ENCODE results near the gene SLC16A10.
"Not testable (repeated sequence)": the region's sequence is repeated elsewhere in the genome, so short reads cannot be mapped to it uniquely, and the experiment has no call there.

The SLC16A10 gene

GRCh38 chr6:111243095-111243494 lies 155.8 kb downstream of the SLC16A10 start:
- no peaks in the 10 kb centered on the region for H3K36me3 Mint-ChIP-seq (ENCODE audit: low read depth)
- no peak for DNase-seq (ENCODE audit: low spot score)
- no peaks in the 10 kb centered on the region for H3K4me1 Mint-ChIP-seq (ENCODE audit: low read depth)
- no peak overlapping the region for H3K4me3 Mint-ChIP-seq
- peaks cover 23% of the 10 kb centered on the region for H3K27me3 Mint-ChIP-seq (ENCODE audit: low read depth)
- no peak overlapping the region for H3K27ac Mint-ChIP-seq
- H3K9me3 Mint-ChIP-seq: no peaks in the 10 kb centered on the region

DNA sequence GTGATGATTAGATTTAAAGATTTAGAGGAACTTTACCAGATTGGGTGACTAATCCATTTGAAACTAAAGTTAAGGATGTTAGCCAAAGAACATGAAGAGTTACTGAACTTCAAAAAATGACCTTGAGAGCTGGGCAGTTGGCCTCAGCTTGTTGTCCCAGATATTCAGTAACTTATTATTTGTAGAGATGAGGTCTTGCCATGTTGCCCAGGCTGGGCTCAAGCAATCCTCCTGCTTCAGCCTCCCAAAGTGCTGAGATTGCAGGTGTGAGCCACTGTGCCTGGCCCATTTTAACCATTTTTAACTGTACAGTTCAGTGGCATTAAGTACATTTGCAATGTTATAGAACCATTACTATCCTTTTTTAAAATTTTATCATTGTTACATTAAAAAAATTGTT lies 161.5 kb downstream of the SLC16A10 start:
- Mint-ChIP-seq H3K27me3 (ENCODE audit: low read depth) (peaks cover 28% of the 10 kb centered on the region), H3K27ac (no peak overlapping the region), H3K36me3 (ENCODE audit: low read depth) (no peaks in the 10 kb centered on the region), H3K4me1 (ENCODE audit: low read depth) (no peaks in the 10 kb centered on the region), H3K4me3 (no peak overlapping the region), H3K9me3 (no peaks in the 10 kb centered on the region)
- DNase-seq (ENCODE audit: low spot score): no peak

DNA sequence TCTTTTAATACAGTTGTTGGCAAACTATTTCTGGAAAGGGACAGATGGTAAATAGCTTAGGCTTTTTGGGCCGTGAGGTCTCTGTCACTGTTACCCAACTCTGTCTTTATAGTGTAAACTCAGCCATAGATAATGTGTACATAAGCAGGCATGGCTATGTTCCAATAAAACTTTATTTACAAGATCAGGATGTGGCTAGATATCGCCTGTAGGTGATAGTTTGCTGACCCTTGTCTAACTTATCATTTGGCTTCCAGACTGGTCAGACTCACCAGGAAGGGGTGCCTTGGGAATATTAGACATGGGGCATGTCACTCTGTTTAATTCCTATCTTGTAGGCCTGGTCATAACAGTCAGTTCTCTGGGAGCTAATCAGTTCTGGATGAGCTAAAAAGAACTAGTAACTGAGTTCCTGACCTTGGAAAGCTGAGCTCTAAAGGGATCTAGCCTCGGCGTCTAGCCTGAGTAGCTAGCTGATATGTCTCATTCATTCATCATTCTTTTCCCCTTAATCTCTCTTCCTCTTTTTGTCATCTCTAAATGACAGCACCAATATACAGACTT lies 163.6 kb downstream of the SLC16A10 start:
- peaks cover 29% of the 10 kb centered on the region for H3K27me3 Mint-ChIP-seq (ENCODE audit: low read depth)
- H3K36me3 Mint-ChIP-seq (ENCODE audit: low read depth): no peaks in the 10 kb centered on the region
- H3K4me1 Mint-ChIP-seq (ENCODE audit: low read depth): no peaks in the 10 kb centered on the region
- no peak overlapping the region for H3K4me3 Mint-ChIP-seq
- H3K27ac Mint-ChIP-seq: no peak overlapping the region
- no peaks in the 10 kb centered on the region for H3K9me3 Mint-ChIP-seq
- no peak for DNase-seq (ENCODE audit: low spot score)

GRCh38 chr6:111252726-111253125 lies 165.4 kb downstream of the SLC16A10 start:
- H3K9me3 Mint-ChIP-seq: no peaks in the 10 kb centered on the region
- H3K4me1 Mint-ChIP-seq (ENCODE audit: low read depth): no peaks in the 10 kb centered on the region
- no peaks in the 10 kb centered on the region for H3K36me3 Mint-ChIP-seq (ENCODE audit: low read depth)
- peaks cover 28% of the 10 kb centered on the region for H3K27me3 Mint-ChIP-seq (ENCODE audit: low read depth)
- DNase-seq (ENCODE audit: low spot score): no peak
- H3K27ac Mint-ChIP-seq: no peak overlapping the region
- no peak overlapping the region for H3K4me3 Mint-ChIP-seq

GRCh38 chr6:111254004-111254778 lies 166.9 kb downstream of the SLC16A10 start:
- peaks cover 31% of the 10 kb centered on the region for H3K27me3 Mint-ChIP-seq (ENCODE audit: low read depth)
- no peaks in the 10 kb centered on the region for H3K9me3 Mint-ChIP-seq
- H3K4me3 Mint-ChIP-seq: no peak overlapping the region
- no peak overlapping the region for H3K27ac Mint-ChIP-seq
- peaks cover 7% of the 10 kb centered on the region for H3K4me1 Mint-ChIP-seq (ENCODE audit: low read depth)
- H3K36me3 Mint-ChIP-seq (ENCODE audit: low read depth): no peaks in the 10 kb centered on the region
- DNase-seq (ENCODE audit: low spot score): no peak

DNA sequence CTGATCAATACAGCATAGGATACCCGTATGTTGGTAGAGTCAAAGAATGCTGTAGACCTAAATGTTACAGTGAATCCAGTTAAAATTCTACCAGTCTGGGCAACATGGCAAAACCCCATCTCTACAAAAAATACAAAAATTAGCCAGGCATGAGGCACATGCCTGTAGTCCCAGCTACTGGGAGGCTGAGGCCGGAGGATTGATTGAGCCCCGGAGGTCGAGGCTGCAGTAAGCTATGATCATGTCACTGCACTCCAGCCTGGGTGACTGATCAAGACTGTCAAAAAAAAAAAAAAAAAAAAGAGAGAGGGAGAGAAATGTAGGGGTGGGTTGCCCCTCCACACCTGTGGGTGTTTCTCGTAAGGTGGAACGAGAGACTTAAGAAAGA lies 167.5 kb downstream of the SLC16A10 start:
- Mint-ChIP-seq H3K4me3 (no peak overlapping the region), H3K9me3 (no peaks in the 10 kb centered on the region), H3K36me3 (ENCODE audit: low read depth) (no peaks in the 10 kb centered on the region), H3K27ac (no peak overlapping the region), H3K4me1 (ENCODE audit: low read depth) (peaks cover 7% of the 10 kb centered on the region), H3K27me3 (ENCODE audit: low read depth) (peaks cover 27% of the 10 kb centered on the region)
- DNase-seq (ENCODE audit: low spot score): no peak

DNA sequence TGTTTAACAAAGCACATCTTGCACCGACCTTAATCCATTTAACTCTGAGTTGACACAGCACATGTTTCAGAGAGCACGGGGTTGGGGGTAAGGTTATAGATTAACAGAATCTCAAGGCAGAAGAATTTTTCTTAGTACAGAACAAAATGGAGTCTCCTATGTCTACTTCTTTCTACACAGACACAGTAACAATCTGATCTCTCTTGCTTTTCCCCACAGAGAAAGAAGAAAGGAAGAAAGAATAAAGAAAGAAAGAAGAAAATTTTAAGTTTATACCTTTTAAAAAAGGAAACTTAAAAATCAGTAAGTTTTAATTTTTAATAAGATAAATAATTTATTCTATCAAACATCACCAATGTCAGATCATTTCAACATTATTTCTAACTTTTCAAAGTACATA lies 168.5 kb downstream of the SLC16A10 start:
- H3K9me3 Mint-ChIP-seq; H3K27ac Mint-ChIP-seq; H3K36me3 Mint-ChIP-seq (ENCODE audit: low read depth); DNase-seq (ENCODE audit: low spot score); H3K4me3 Mint-ChIP-seq: not testable (repeated sequence)
- peaks cover 15% of the 10 kb centered on the region for H3K4me1 Mint-ChIP-seq (ENCODE audit: low read depth)
- H3K27me3 Mint-ChIP-seq (ENCODE audit: low read depth): peaks cover 22% of the 10 kb centered on the region

- H3K4me1 Mint-ChIP-seq (ENCODE audit: low read depth): peaks cover 18% of the 10 kb centered on the region
- H3K27me3 Mint-ChIP-seq (ENCODE audit: low read depth): peaks cover 22% of the 10 kb centered on the region
- H3K9me3 Mint-ChIP-seq: no peaks in the 10 kb centered on the region
- DNase-seq (ENCODE audit: low spot score): no peak
- no peak overlapping the region for H3K27ac Mint-ChIP-seq
- H3K36me3 Mint-ChIP-seq (ENCODE audit: low read depth): no peaks in the 10 kb centered on the region
- H3K4me3 Mint-ChIP-seq: no peak overlapping the region
Measured at GRCh38 chr6:111256646-111257045, 169.3 kb downstream of the SLC16A10 start.

GRCh38 chr6:111258010-111258409 lies 170.7 kb downstream of the SLC16A10 start:
- Mint-ChIP-seq H3K36me3 (ENCODE audit: low read depth) (peaks cover 4% of the 10 kb centered on the region), H3K4me3 (no peak overlapping the region), H3K27ac (no peak overlapping the region), H3K27me3 (ENCODE audit: low read depth) (peaks cover 22% of the 10 kb centered on the region), H3K4me1 (ENCODE audit: low read depth) (peaks cover 24% of the 10 kb centered on the region), H3K9me3 (no peaks in the 10 kb centered on the region)
- DNase-seq (ENCODE audit: low spot score): no peak

- Mint-ChIP-seq H3K9me3 (no peaks in the 10 kb centered on the region), H3K4me1 (ENCODE audit: low read depth) (peaks cover 24% of the 10 kb centered on the region), H3K36me3 (ENCODE audit: low read depth) (peaks cover 5% of the 10 kb centered on the region), H3K4me3 (peak overlapping the region; percentile 60), H3K27me3 (ENCODE audit: low read depth) (peaks cover 21% of the 10 kb centered on the region), H3K27ac (peak overlapping the region; percentile 88)
- DNase-seq (ENCODE audit: low spot score): no peak
Measured at GRCh38 chr6:111258615-111259088, 171.3 kb downstream of the SLC16A10 start.

DNA sequence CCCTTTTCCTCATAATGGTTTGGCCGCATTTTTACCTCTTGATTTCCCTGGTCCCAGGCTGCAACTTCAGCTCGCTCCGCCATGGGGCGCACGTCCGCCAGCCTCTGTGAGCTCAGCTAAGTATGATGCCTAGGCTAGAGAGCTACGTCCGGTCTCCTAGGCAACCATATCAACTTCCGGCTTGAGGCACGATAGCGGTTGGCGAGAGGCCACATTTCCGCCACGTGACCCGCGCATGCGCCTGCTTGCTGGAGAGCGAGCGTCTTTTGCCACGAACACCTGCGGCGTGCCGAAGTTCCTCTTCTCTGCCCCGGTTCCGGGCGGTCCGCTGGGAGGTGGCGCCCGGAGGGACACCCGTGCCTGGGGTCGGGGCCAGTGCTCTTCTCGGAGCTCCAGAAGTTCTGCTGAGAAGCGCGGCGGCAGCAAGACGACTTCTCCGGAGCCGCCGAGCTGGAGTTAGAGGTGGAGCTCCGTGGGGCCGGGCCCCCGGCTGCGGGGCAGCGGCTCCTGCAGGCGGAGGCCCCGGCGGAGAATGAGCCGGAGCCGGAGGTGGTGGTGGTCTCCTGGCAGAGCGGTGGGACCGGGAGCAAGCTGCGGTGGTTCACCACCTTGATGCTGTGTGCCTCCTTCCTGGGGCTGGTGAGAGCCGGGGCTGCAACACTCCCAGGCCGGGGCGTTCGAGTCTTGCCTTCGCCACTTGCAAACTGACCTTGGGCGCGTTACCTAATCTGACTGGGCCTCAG lies 172.0 kb downstream of the SLC16A10 start:
- no peaks in the 10 kb centered on the region for H3K9me3 Mint-ChIP-seq
- H3K36me3 Mint-ChIP-seq (ENCODE audit: low read depth): peaks cover 9% of the 10 kb centered on the region
- peaks cover 15% of the 10 kb centered on the region for H3K27me3 Mint-ChIP-seq (ENCODE audit: low read depth)
- peak overlapping the region; percentile 60 for H3K4me3 Mint-ChIP-seq
- H3K27ac Mint-ChIP-seq: peak overlapping the region; percentile 88
- peak; percentile 99 for DNase-seq (ENCODE audit: low spot score)
- H3K4me1 Mint-ChIP-seq (ENCODE audit: low read depth): peaks cover 24% of the 10 kb centered on the region

DNA sequence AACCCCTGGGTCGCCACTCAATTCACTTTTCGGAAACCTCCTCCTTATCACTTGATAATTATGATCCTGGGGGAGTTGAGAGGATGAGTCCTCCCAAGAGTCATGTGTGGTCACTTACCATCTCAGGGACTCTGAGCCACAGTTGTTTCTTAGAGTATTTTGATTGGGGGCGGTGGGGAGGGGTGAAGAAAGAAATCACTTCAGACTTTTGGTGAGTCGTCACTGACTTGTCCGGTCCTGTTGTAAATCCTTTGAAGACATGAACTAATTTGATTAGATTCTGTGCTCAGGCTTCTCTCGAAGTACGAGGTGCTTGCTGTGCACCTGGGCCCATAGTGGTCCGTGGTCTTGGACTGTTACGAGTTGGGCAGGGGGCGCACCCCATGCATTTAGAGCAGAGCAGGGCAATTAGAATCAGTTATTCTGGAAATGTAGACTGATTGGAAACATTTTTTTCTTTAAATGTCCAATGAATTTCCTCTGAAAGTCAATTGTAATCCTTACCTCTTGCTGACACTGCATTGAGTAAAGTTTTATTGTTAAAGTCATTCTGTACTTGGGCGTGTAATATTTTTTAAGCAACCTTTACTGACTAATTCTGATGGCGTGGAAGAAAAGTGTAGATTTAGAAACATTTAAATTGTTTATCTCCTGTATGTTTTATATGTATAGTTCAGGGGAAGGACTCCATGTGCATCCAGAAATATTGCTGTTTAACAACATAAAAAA lies 173.4 kb downstream of the SLC16A10 start:
- H3K9me3 Mint-ChIP-seq: no peaks in the 10 kb centered on the region
- peaks cover 24% of the 10 kb centered on the region for H3K4me1 Mint-ChIP-seq (ENCODE audit: low read depth)
- peaks cover 10% of the 10 kb centered on the region for H3K36me3 Mint-ChIP-seq (ENCODE audit: low read depth)
- H3K27me3 Mint-ChIP-seq (ENCODE audit: low read depth): peaks cover 6% of the 10 kb centered on the region
- H3K27ac Mint-ChIP-seq: peak overlapping the region; percentile 80
- no peak for DNase-seq (ENCODE audit: low spot score)
- H3K4me3 Mint-ChIP-seq: peak overlapping the region; percentile 60

GRCh38 chr6:111263837-111264236 lies 176.5 kb downstream of the SLC16A10 start:
- H3K27me3 Mint-ChIP-seq (ENCODE audit: low read depth): peaks cover 3% of the 10 kb centered on the region
- H3K27ac Mint-ChIP-seq: no peak overlapping the region
- DNase-seq (ENCODE audit: low spot score): no peak
- peaks cover 26% of the 10 kb centered on the region for H3K4me1 Mint-ChIP-seq (ENCODE audit: low read depth)
- no peak overlapping the region for H3K4me3 Mint-ChIP-seq
- no peaks in the 10 kb centered on the region for H3K9me3 Mint-ChIP-seq
- H3K36me3 Mint-ChIP-seq (ENCODE audit: low read depth): peaks cover 38% of the 10 kb centered on the region

GRCh38 chr6:111265842-111266241 lies 178.5 kb downstream of the SLC16A10 start:
- H3K27ac Mint-ChIP-seq: no peak overlapping the region
- no peak for DNase-seq (ENCODE audit: low spot score)
- peaks cover 52% of the 10 kb centered on the region for H3K36me3 Mint-ChIP-seq (ENCODE audit: low read depth)
- H3K4me1 Mint-ChIP-seq (ENCODE audit: low read depth): peaks cover 15% of the 10 kb centered on the region
- no peaks in the 10 kb centered on the region for H3K9me3 Mint-ChIP-seq
- H3K27me3 Mint-ChIP-seq (ENCODE audit: low read depth): no peaks in the 10 kb centered on the region
- H3K4me3 Mint-ChIP-seq: no peak overlapping the region
